H1 (cell line): Measurements from ENCODE around the gene PNCK. TPM values are rescaled to one million over a fixed set of nuclear protein-coding genes. Genes with fewer than 3 reads are reported as not detected.

Source experiments
- ATF3 ChIP-seq: IDR thresholded peaks from 2 replicates; pipeline ENCODE4 v1.6.1; 2011; ENCODE audit warnings: low read depth, mild to moderate bottlenecking, low read length; ENCODE audit not compliant: insufficient read depth
- CTCF ChIP-seq, 3 experiments: IDR thresholded peaks; 1 replicate in 2 of 3; 2 replicates in 1 of 3; pipeline versions ENCODE4 v1.5.1 to v1.6.1; 2011; ENCODE audit warnings: low read length in 3 of 3, mild to moderate bottlenecking in 3 of 3, inconsistent platforms in 2 of 3, low read depth in 1 of 3, moderate library complexity in 1 of 3; ENCODE audit not compliant: insufficient read depth in 1 of 3; ENCODE audit errors: control extremely low read depth in 1 of 3
- EGR1 ChIP-seq: IDR thresholded peaks from 2 replicates; pipeline ENCODE4 v1.6.1; 2011; ENCODE audit warnings: low read depth, low read length, borderline replicate concordance
- EZH2 ChIP-seq: fragments of 200-600 bp; sonication (generic); IDR thresholded peaks from 2 replicates; pipeline ENCODE4 v1.7.1; 2012; ENCODE audit warnings: low read depth, mild to moderate bottlenecking, moderate library complexity, low read length, inconsistent platforms; ENCODE audit not compliant: severe bottlenecking
- FOSL1 ChIP-seq: IDR thresholded peaks from 2 replicates; pipeline ENCODE4 v1.6.1; 2011; ENCODE audit warnings: mild to moderate bottlenecking, low read depth, low read length, moderate library complexity; ENCODE audit not compliant: insufficient read depth
- HDAC6 ChIP-seq: IDR thresholded peaks from one replicate; pipeline ENCODE4 v1.7.1; 2012; ENCODE audit warnings: low read depth, mild to moderate bottlenecking, inconsistent platforms, low read length, moderate library complexity
- JUND ChIP-seq: IDR thresholded peaks from 2 replicates; pipeline ENCODE4 v1.6.1; 2011; ENCODE audit warnings: mild to moderate bottlenecking, improper control_type of control experiment, low read length
- KDM4A ChIP-seq: IDR thresholded peaks from one replicate; pipeline ENCODE4 v1.7.1; 2012; ENCODE audit warnings: low read depth, mild to moderate bottlenecking, moderate library complexity, low read length, inconsistent platforms; ENCODE audit not compliant: severe bottlenecking
- NANOG ChIP-seq: IDR thresholded peaks from 2 replicates; pipeline ENCODE4 v1.6.1; 2011; ENCODE audit warnings: low read length, low read depth, mild to moderate bottlenecking, inconsistent platforms; ENCODE audit not compliant: insufficient read depth, poor library complexity, severe bottlenecking
- NRF1 ChIP-seq: IDR thresholded peaks from 2 replicates; pipeline ENCODE4 v1.6.1; 2011; ENCODE audit warnings: mild to moderate bottlenecking, low read depth, low read length, improper control_type of control experiment
- POLR2AphosphoS5 ChIP-seq: IDR thresholded peaks from 2 replicates; pipeline ENCODE4 v1.6.1; 2011; ENCODE audit warnings: low read depth, low read length
- RNF2 ChIP-seq: fragments of 200-900, 300-1000 bp; sonication (generic); IDR thresholded peaks from 2 replicates; pipeline ENCODE4 v1.7.1; 2016; ENCODE audit warnings: borderline replicate concordance, low read depth, mild to moderate bottlenecking, antibody characterized with exemption, low read length; ENCODE audit not compliant: poor library complexity, severe bottlenecking; ENCODE audit errors: missing control alignments
- SIN3A ChIP-seq, 2 experiments: IDR thresholded peaks in 1 of 2; conservative IDR thresholded peaks in 1 of 2; 2 replicates each; pipeline ENCODE4 v1.6.1; 2011 to 2012; ENCODE audit warnings: low read length in 2 of 2, improper control_type of control experiment in 1 of 2, low read depth in 1 of 2, mild to moderate bottlenecking in 1 of 2
- SP1 ChIP-seq: IDR thresholded peaks from 2 replicates; pipeline ENCODE4 v1.6.1; 2011; ENCODE audit warnings: low read depth, low read length
- SP2 ChIP-seq: IDR thresholded peaks from 2 replicates; pipeline ENCODE4 v1.6.1; 2012; ENCODE audit warnings: mild to moderate bottlenecking, low read length, inconsistent platforms
- SRF ChIP-seq: IDR thresholded peaks from 2 replicates; pipeline ENCODE4 v1.6.1; 2011; ENCODE audit warnings: mild to moderate bottlenecking, low read depth, low read length, moderate library complexity
- SUZ12 ChIP-seq: fragments of 200-600 bp; sonication (generic); IDR thresholded peaks from 2 replicates; pipeline ENCODE4 v1.6.1; 2012; ENCODE audit warnings: mild to moderate bottlenecking, inconsistent platforms, low read length, moderate library complexity, mixed read lengths
- TAF1 ChIP-seq: IDR thresholded peaks from 2 replicates; pipeline ENCODE4 v1.6.1; 2011; ENCODE audit warnings: mild to moderate bottlenecking, low read depth, low read length
- TEAD4 ChIP-seq: IDR thresholded peaks from 2 replicates; pipeline ENCODE4 v1.6.1; 2012; ENCODE audit warnings: low read depth, low read length, inconsistent platforms, mixed read lengths
- ZNF274 ChIP-seq: IDR thresholded peaks from 2 replicates; pipeline ENCODE4 v1.7.0; 2012; ENCODE audit warnings: low read length, borderline replicate concordance; ENCODE audit errors: extremely low read depth
- polyA plus RNA-seq, 7 experiments: library from polyadenylated mRNA; depleted of rRNA in 3 of 7; stranded (reverse) in 5 of 7; unstranded in 2 of 7; fragments of >200 nt in 5 of 7; fragments of 200-250 nt in 2 of 7; gene quantifications; 1 replicate in 5 of 7; 2 replicates in 1 of 7; 4 replicates in 1 of 7; pipeline versions ENCODE4 v1.2.1 to v1.2.3, GENCODE V29; 2011 to 2013; ENCODE audit warnings: missing spikeins in 2 of 7, mixed read lengths in 2 of 7
- total RNA-seq: library from RNA; stranded (reverse); fragmentation: NEBNext Ultra II Directional; extraction: Animal tissue kit (Norgen Biotek cat#: 25700); gene quantifications from 2 replicates; pipeline ENCODE4 v1.2.1, GENCODE V29; 2021

Gene PNCK
- total and polyA plus RNA-seq, 2 of the 8 experiments (the other 6 are each of a cell fraction or from before 2014, with no cell fraction given), result 6.2 to 6.3 TPM

- TF ChIP-seq ZNF274, result no peak
- no peak for TF ChIP-seq TEAD4
- TF ChIP-seq TAF1, result no peak
- no peak for TF ChIP-seq ATF3
- no peak for TF ChIP-seq POLR2AphosphoS5
- no peak for TF ChIP-seq NANOG
- peak; percentile 59 for TF ChIP-seq EZH2
- TF ChIP-seq SUZ12, result peak; percentile 74
- TF ChIP-seq EGR1, result no peak
- TF ChIP-seq CTCF (IDR thresholded peaks at IDR 0.05; ENCODE audit: control extremely low read depth in 1 of 3, insufficient read depth in 1 of 3, low read depth in 1 of 3, low read length in 3 of 3), result peak in 2 of 3 experiments; percentile 15 to 44; a peak in 2 of 4 replicates
- no peak for TF ChIP-seq JUND
- no peak for TF ChIP-seq SIN3A (conservative IDR thresholded peaks at IDR 0.05 in 1 of 2, IDR thresholded peaks at IDR 0.05 in 1 of 2; ENCODE audit: low read depth in 1 of 2, low read length in 2 of 2)
- TF ChIP-seq RNF2, result no peak
- no peak for TF ChIP-seq SP2
- TF ChIP-seq NRF1, result no peak
- peak; percentile 50 for TF ChIP-seq KDM4A
- no peak for TF ChIP-seq SRF
- no peak for TF ChIP-seq SP1
- no peak for TF ChIP-seq HDAC6
- TF ChIP-seq FOSL1, result no peak
Measured at GRCh38 chrX:153643431-153644351, 29.9 kb downstream of the PNCK start (continued).
